ENCODE measurements around the gene AP3B2.
A peak's percentile ranks its signal among the peaks of the same experiment; 100 is the strongest.

The AP3B2 gene

DNA sequence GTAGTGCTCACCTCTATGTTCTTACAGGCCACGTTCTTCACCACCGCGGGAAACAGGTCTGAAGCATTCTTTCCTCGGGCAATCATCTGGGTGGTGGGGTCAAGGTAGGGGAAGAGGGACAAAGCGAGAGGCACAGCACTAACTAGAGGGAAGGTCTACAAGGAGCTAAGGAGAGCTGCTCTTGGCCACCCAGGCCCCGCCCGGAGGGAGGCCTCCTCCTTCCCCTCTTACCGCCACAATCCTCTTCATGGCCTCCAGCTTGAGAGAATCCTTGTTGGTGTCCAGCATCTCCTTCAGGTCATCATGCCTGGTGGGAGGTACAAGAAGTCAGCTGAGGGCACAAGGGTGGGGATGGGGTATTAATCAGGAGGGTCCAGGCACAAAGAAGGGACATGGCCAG is 20.5 kb downstream of the AP3B2 start:
- DNase-seq: no peak

DNA sequence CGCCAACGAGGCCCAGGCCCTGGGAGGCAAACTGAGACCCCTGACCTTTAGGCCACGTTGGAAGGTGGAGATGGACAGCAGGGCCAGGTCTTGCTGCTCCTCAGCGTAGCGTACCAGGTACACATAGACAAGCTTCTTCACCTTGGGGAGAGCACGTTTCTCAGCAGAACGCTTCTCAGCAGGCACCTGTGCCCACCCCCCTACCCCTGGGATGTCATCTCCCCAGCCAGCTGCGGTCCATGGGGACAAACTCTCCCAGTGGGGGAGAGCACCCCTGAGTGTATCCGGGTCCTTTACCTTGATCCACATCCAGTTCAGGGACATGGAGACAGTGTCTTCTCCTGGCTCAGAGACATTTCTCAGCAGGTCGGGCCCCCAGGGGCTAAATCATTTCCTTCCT is 21.0 kb downstream of the AP3B2 start:
- no peak for DNase-seq

- DNase-seq: peak in 1 of 2 experiments; percentile 10
Observed at GRCh38 chr15:82681371-82681770, 28.3 kb downstream of the AP3B2 start.

DNA sequence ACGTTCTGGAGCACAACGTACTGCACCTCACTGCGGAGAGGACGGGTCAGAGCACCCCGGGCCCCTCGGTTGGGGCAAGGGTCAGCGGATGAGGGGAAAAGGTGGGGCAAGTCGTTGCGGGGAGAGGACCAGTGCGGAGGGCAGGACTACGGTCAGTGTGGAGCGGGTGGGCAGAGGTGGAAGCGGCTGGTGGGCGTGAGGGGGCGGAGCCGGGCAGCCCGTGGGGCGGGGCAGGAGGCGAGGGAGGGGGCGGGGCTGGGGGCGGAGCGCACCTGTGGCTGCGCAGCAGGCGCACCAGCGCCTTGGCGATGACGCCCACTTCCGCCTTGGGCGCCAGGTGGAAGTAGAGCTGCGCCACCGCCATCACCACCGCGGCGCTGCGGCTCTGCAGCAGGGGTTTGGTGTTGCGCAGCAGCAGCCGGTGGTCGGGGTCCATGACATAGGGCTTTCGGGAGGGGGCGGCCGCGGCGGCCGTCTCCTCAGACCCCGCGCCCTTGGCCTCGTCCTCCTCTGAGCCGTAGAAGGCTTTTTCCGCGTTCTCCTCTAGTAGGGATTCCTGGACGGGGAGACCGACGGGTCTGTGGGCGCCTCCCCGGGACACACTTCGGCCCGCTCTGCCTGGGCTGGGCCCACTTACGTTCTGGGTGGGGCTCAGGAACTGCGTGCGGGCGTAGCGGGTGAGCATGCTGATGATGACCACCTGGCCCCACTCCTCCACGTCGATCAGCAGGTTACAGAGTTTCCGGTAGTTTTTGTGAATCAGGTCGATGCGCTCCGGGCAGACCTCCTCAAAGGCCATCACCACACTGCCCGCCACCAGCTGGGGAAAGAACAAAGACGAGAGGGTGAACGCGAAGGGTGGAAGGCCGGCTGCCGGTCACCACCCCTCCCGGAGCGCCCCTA is 29.2 kb downstream of the AP3B2 start:
- DNase-seq: peak; percentile 83 to 84

DNA sequence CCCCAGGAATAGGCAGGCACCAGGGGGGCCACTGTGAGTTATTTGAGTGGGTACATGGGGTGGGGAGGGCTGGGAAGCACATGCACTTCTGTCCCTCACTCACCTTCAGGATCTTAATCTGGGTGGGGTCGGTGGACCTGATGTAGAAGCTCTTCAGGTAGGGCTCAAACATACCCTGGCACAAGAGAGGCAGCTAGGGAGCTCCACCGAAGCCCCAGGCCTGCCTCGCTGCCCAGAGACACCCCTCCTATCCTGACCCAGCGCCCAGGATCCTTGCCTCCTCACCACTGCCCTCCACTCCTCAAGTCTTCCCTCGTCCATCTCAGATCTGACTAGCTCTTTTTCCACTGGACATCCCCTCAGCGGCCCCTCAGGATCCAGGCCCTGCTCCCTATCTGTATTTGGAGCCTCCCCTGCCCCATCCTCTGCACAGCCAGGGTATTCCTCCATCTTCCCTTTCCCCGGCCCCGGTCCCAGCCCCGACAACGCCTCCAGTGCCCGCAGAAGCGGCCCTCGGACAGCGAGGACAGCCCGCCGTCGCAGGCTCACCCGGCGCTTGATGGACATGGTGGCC is 30.0 kb downstream of the AP3B2 start:
- no peak for DNase-seq

- no peak for DNase-seq
Observed at GRCh38 chr15:82677720-82678323, 31.9 kb downstream of the AP3B2 start.

DNA sequence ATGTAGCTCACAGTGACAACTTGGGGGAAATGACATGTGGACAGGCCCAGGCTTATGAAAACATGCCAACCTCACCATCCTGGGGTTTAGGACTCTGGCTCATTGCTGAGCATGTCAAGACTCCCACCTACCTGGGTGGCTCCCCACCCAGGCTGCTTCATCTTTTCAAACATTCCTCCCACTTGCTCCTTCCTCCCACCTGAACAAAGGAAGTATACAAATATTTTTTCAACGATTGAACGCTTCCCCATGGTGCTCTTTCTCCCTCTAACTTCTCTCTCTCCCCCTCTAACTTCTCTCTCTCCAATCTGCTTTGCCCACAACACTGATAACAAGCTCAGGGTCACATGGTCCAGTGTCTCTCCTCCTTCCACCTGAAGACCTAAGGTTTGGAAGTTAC is 34.8 kb downstream of the AP3B2 start:
- DNase-seq: no peak

DNA sequence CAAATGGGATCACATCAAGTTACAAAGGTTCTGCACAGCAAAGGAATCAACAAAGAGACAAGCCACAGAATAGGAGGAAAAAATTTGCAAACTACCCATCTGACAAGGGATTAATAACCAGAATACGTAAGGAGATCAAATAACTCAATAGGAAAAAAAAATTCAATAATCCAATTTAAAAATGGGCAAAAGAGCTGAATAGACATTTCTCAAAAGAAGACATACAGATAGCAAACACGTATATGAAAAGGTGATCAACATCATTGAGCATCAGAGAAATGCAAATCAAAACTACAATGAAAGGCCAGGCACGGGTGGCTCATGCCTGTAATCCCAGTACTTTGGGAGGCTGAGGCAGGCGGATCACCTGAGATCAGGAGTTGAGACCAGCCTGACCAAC is 39.0 kb downstream of the AP3B2 start:
- DNase-seq: no peak

GRCh38 chr15:82666606-82667005 is 43.1 kb downstream of the AP3B2 start:
- no peak for DNase-seq

GRCh38 chr15:82664021-82664420 is 45.7 kb downstream of the AP3B2 start:
- DNase-seq: no peak

DNA sequence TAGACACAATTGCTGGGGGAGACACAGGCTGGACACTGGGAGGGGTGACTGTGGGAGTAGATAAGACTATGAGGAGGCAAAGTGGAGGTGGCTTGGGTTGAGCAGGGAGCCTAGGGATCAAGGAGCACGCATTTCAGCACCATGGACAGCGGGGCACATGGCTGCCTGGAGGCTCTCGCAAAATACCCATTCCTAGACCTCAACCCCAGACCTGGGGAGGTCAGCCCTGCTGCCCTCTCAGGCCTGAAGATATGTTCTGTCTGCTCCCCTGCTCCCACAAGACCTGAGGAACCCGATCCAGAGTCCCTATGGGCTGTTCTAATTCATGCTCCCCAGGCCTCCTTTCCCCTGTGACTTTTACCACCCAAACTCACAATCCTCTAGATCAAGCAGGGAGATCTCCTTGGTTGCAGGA is 46.5 kb downstream of the AP3B2 start:
- DNase-seq: no peak

DNA sequence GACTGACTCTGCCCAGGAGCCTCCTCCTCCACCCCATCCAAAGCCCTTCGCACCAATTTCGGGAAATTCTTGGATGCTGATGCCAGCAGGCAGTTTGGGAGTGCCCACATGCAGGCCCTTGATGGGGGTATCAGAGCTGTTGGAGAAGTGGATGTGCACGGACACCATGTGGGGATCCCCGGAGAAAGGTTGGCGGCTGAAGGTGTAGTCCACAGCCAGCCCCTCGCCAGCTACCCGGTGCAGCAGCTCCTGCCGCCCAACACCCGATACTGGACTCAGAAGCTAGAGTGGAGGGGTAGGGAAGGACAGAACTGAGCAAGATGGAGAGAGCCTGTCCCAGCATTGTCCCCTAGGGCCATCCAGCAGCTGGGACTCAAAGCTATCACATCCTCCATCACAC is 47.0 kb downstream of the AP3B2 start:
- DNase-seq: no peak

DNA sequence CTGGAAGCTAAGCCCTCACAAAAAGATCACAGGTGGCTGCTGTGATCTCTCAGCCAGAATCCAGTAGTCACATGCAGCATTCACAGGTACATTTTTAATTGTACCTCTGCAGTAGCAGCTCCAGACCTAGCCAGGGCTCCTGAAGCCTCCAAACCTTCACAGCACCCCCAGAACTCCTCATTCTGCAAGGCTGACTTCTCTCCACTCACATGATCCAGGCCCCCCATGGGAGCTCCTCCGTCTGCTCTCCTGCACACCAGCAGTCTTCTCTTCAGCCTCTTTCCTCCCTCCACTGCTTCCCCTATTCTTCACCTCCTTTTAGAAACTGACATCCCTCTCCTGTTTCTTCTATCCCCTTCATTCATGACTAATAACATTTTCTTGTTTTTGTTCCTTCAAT is 49.3 kb downstream of the AP3B2 start:
- DNase-seq: no peak

- no peak for DNase-seq
Observed at GRCh38 chr15:82656641-82657266, 52.9 kb downstream of the AP3B2 start.

DNA sequence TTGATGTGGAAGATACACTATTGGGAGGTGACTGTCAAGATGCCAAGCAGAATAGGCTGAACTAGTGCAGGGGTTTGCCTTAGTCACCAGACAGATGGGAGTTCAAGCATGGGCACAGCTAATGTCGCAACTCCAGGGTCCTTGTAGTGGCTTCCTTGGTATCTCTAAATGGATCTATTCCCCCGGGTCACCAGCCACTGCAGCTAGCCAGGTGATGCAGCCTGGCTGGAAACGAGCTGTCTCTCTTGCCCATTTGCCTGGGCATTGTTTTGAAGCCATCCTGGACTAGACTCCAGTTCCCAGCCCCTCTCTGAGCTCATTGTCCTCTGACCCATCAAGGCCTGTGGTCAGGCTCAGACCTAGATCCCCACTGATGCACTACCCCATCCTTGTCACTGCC is 54.1 kb downstream of the AP3B2 start:
- DNase-seq: no peak

DNA sequence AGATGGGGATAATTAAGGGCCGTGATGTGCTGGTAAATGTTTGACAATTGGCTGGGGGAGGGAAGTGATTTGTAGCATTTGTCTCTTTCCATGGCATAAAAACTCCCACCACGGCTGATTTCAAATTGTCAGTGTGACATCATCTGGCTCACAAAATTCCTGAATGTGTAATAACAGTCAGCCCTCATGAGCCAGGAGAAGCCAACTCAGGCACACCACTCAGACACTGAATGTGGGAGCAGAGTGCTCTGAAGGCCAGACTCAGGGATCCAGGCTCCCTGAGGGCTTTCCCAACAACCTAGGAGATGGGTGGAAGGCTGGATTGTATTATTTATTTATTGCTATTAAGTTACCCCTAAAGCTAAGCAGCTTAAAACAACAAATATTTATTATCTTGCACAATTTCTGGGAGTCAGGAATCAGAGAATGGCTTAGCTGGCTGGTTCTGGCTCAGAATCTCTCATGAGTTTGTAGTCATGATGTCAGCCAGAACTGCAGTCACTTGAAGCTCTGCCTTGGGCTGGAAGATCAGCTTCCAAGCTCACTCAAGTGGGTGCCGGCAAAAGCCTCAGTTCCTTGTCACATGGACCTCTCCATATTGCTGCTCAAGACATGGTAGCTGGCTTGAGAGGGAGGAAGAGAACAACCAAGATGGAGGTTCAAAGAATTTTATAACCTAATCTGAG is 56.0 kb downstream of the AP3B2 start:
- no peak for DNase-seq

DNA sequence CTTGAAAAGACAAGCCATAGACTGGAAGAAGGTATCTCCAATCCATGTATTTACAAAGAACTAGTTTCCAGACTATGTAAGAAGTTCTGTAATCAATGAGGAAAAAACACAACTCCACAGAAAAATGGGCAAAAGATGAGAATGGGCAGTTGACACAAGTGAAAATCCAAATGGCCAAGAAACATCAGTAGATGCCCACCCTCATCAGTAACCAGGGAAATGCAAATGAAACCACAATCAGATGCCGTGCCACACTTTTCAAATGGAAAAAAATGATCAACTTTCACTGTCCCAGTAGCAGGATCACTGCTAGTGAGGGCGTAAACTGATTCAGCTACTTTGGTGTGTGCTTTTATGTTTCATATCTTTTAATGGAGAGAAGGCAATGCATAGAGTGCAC is 58.0 kb downstream of the AP3B2 start:
- DNase-seq: no peak

- DNase-seq: no peak
Observed at GRCh38 chr15:82650046-82650670, 59.5 kb downstream of the AP3B2 start.

GRCh38 chr15:82649226-82649999 is 60.3 kb downstream of the AP3B2 start:
- no peak for DNase-seq

GRCh38 chr15:82648257-82649103 is 61.2 kb downstream of the AP3B2 start:
- DNase-seq: no peak

GRCh38 chr15:82647835-82648256 is 61.8 kb downstream of the AP3B2 start:
- no peak for DNase-seq
